GM18907 (cell line): ENCODE measurements around the gene C7.
"Not testable (repeated sequence)": the region's sequence is repeated elsewhere in the genome, so short reads cannot be mapped to it uniquely, and the experiment has no call there.

Experiments used
- ATAC-seq: cut with Tn5 transposase; IDR thresholded peaks from one replicate; pipeline ENCODE4 v1.9.1; 2021; ENCODE audit warnings: mild to moderate bottlenecking, moderate library complexity; ENCODE audit not compliant: unreplicated experiment

The C7 gene

DNA sequence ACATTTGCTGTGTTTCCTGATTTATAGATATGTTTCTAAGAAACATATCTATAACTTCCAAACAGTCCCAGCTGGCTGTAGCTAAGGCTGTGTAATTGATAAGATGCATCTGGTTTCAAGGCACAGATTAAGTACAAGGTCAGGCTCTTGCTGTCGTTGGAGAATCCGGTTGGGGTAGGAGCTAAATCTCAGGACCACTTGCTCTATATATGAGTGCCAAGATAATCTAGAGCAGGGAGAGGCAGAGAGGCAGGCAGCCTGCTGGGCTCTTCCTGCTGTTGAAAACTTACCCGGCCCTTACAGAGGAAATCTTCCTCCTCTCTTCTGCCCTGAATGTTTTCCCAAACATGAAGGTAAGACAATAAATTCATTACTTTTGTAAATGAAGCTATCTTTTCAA, at the start of gene C7:
Gene C7 (plus strand): TSS at position 234 of the 400 bp plus-strand sequence. CDS start 114 bp downstream, at position 348.
- no peak for ATAC-seq

DNA sequence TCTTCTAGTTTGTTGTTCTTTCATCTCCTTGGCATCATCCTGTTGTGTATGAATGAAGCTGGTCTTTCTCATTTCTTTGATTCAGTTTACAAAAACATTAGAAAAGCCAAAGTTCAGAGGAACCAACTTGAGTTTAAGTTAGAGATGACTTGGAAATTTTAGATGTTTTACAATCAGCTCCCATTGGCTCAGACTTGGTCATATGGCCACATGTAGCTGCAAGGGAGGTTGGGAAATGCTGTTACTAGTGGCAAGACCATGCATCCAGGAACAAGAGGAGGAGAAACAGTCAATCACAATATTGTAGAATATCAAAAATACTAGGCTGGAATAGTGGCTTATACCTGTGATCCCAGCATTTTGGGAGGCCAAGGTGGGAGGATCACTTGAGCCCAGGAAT, 48.6 kb upstream of the C7 start:
- no peak for ATAC-seq

DNA sequence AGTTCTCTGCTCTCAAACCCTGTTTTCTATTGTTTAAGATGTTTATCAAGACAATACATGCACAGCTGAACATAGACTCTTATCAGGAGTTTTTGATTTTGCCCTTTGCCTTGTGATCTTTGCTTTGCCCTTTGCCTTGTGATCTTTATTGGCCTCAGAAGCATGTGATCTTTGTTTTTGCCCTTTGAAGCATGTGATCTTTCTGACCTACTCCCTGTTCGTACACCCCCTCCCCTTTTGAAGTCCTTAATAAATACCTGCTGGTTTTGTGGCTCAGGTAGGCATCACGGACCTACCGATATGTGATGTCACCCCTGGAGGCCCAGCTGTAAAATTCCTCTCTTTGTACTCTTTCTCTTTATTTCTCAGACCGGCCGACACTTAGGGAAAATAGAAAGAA, 44.3 kb upstream of the C7 start:
- ATAC-seq = not testable (repeated sequence)

DNA sequence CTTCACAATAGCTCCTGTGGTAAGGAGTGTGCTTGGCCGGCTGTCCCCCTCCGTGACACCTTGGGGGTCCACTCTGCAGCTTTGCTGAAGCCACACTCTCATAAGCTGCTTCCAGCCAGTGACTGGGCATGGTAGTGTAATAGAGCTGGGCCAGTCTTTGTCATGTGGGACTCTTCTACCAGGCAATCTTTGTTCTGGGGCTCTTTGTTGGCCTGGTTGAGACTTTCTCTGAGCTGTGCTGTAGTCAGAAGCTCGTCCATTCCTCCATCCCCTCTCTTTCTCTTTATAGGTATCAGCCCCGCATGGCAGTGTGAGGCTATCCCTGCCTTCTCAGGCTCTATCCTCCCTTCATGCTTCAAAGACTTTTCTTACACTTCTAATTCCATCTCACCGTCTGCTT, 42.5 kb upstream of the C7 start:
- no peak for ATAC-seq

DNA sequence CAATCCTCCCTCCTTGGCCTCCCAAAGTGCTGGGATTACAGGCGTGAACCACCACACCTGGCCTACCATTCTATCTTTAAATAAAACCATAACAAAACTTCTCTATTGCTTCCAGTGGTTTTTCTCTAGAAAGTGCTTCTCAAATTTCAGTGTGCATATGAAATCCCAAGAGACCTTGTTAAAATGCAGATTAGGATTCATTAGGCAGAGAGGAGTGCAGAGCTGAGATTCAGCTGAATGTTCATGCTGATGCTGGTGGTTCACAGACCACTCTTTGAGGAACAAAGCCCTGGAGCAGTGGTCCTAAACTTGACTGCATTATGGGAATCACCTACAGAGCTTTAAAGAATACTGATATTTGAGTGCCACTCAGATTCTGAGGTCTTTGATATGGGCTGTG, 39.9 kb upstream of the C7 start:
- ATAC-seq = no peak

DNA sequence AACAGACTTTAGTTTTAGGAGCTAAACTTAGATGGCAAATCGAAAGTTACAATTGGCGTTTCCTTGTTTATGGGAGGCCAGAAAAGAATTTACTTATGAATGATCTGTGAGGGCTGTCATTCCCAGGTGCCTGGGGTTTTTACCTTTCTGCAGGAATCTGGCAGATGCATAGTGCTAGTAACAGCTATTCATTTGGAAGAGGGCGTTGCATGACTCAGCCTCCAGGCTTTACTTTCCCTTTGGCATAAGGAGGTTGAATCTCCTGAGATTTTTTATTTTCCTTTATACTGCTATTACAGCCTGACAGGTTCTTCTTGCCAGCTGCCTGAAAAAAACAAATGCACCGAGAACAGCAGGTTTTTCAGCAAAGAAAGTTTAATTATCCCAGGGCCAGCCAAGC, 38.1 kb upstream of the C7 start:
- ATAC-seq = no peak

DNA sequence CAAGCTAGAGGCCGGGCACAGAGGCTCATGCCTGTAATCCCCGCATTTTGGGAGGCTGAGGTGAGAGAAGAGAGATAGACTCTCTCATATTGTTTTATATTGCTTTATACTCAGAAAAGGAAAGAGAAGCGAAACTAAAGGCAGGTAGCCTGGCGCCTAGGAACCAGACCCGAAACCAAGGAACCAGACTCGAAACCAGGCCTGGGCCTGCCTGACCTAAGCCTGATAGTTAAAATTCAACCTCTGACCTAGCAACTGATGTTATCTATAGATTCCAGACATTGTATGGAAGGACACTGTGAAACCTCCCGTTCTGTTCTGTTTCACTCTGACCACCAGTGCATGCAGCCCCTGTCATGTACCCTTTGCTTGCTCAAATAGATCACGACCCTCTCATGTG, 37.0 kb upstream of the C7 start:
- not testable (repeated sequence) for ATAC-seq

DNA sequence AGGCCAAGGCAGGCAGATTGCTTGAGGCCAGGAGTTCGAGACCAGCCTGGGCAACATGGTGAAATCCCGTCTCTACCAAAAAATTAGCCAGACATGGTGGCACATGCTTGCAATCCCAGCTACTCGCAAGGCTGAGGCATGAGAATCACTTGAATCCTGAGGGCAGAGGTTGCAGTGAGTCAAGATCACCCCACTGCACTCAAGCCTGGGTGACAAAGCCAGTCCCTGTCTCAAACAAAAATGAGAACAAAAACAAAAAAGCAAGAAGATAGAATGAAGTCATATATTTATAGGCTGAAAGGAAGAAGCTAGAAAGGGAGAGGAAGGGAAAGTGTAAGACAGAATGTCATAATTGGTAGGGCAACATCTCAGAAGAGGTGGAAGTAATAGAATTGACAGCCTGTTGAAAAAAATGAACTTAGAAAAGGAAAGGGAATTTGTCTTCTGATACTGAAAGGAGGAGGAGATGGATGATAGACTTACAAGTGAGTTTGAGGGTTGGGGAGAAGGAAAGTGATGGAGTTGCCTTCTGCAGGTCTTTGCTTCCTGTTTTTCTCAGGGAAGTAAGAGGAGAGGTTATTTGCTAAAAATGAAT, 35.9 kb upstream of the C7 start:
- ATAC-seq = no peak

DNA sequence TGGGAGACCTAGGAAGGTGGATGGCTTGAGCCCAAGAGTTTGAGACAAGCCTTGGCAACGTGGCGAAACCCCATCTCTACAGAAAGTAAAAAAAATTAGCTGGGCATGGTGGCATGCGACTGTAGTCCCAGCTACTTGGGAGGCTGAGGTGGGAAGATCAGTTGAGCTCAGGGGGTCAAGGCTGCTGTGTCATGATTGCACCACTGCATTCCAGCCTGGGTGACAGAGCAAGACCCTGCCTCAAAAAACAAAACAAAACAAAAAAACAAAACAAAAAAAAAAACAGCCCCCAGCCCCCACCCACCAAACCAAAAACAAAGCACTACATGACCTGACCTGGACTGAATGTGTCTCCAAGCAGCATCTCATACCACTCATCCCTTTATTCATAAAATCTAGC, 33.3 kb upstream of the C7 start:
- ATAC-seq = no peak

DNA sequence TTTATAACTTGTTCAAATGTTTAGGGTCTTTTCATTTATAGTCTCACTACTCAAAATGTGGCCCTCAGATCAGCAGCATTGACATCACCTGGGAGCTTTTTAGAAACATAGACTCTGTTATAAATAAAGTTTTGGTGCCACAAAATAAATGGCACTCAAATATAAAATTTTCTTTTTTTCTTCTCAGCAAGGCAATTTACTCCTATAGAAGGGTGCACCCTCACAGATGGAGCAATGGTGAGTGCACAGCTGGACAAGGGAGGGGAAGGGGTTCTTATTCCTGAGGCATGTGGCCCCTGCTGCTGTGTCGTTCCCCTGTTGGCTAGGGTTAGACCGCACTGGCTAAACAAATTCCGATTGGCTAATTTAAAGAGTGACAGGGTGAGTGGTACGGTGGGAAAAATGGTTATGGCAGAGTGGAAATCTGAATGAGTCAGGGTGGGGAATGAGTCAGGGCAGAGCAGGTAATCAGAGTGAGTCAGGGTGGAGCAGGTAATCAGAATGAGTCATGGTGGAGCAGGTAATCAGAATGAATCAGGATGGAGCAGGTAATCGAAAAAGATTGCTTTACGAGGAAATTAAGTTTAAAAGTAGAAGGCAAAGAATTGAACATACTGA, 31.8 kb upstream of the C7 start:
- ATAC-seq = no peak

DNA sequence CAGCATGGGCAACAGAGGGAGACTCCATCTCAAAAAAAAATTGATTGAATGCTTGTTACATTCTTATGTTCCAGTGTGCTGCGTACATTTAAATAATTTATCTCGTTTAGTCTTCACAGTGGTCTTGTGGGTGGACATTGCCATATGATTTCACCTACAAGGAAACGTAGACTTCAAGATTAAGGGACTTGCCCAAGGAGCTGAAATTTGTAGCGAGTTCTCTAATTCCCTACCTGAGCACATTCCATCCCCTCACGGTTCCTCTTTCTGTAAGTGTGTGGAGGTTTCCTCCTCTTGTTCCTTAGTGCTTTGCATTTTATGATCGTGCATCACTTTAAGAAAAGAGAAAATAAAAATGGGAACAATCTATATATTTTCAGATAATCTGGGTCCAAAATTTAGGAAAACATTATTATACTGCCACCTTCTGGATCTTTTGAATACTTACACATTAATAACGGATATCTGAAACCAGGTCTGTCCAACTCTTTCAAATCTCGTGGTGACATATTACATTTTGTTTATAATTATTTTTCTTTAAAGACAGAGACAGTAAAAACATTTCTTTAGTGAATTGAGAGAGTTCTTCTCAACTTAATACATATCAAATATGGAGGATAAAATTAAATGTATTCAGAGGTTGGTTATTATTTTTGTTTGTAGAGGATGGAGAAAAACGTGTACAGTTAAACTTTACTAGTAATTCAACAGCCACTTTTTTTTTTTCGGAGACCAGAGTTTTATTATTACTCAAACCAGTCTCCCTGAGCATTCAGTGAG, 29.9 kb upstream of the C7 start:
- peak; percentile 69 for ATAC-seq

DNA sequence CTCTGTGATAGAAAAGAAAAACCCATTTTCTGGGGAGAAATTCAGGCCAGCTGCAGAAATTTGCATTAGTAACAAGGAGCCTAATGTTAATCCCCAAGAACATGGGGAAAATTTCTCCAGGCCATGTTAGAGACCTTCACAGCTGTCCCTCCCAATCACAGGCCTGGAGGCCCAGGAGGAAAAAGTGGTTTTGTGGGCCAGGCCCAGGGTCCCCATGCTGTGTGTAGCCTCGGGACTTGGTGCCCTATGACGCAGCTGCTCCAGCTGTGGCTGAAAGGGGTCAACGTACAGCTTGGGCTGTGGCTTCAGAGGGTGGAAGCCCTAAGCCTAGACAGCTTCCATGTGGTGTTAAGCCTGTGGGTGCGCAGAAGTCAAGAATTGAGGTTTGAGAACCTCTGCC, 27.0 kb upstream of the C7 start:
- ATAC-seq = no peak

DNA sequence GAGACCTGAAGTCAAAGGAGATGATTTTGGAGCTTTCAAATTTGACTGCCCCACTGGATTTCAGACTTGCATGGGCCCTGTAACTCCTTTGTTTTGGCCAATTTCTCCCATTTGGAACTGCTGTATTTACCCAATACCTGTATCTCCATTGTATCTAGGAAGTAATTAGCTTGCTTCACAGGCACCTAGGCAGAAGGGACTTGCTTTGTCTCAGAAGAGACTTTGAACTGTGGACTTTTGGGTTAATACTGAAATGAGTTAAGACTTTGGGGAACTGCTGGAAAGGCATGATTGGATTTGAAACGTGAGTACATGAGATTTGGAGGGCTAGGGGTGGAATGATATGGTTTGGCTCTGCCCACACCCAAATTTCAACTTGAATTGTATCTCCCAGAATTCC, 26.2 kb upstream of the C7 start:
- ATAC-seq = not testable (repeated sequence)

DNA sequence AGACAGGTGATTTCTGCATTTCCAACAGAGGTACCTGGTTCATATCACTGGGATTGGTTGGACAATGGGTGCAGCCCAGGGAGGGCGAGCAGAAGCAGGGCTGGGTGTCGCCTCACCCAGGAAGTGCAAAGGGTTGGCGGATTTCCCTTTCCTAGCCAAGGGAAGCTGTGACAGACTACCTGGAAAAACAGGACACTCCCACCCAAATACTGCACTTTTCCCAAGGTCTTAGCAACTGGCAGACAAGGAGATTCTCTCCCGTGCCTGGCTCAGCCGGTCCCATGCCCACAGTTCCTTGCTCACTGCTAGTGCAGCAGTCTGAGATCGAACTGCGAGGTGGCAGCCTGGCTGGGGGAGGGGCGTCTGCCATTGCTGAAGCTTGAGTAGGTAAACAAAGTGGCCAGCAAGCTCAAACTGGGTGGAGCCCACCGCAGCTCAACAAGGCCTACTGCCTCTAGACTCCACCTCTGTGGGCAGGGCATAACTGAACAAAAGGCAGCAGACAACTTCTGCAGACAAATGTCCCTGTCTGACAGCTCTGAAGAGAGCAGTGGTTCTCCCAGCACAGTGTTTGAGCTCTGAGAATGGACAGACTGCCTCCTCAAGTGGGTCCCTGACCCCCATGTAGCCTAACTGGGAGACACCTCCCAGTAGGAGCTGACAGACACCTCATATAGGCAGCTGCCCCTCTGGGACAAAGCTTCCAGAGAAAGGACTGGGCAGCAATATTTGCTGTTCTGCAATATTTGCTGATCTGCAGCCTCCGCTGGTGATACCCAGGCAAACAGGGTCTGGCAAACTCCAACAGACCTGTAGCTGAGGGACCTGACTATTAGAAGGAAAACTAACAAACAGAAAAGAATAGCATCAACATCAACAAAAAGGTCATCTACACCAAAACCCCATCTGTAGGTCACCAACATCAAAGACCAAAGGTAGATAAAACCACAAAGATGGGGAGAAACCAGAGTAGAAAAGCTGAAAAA, 13.6 kb upstream of the C7 start:
- ATAC-seq = not testable (repeated sequence)

DNA sequence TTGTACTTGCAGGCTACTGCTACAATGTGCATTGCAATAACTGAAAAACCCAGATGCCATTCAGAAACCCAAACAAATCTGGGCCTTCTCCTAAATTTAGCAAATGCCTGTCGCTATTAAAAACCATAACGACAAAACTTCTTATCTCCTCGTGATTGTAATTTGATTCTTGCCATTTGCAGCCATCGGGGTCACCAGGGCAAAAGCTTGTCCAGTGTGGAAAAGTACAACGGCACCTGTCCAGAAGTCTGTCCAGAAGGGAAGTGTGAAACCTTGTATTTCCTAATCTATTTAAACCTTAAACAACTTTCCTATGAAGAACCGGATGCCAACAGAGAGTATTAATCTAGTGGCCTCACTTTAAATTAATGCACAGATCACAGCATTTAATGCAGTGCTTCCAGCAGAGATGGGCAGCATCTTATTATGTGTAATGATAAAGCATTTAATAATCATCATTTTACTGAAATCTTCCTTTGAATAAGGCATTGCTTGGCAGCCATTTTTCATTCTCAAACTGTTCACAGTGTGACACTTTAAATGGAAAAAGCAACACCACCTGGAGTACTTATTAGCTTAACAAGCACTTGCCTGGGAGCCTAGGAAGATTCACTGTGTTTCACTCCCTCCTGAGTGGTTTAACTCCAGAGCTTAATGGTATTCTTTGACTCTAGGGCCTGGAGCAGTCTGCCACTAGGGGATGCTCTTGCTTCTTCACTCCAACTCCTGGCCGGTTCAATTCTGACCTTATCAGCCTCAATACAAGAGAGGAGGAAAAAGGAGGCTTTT, 4.9 kb upstream of the C7 start:
- ATAC-seq = peak; percentile 97

DNA sequence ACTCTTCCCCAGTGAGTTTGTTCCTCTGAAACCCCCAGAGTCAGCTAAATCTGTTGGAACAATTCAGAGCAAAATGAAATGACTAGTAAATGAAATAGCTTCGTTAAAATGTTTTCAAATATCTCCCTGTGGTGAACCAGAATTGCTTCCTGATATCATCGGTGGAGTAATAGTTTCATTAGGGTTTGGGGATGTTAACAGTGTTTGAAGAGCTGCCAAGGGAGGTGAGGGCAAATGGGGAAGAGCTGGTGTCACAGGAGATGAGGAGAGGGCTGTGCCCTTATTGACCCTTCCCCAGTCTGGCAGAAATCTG, 4.3 kb upstream of the C7 start:
- no peak for ATAC-seq

DNA sequence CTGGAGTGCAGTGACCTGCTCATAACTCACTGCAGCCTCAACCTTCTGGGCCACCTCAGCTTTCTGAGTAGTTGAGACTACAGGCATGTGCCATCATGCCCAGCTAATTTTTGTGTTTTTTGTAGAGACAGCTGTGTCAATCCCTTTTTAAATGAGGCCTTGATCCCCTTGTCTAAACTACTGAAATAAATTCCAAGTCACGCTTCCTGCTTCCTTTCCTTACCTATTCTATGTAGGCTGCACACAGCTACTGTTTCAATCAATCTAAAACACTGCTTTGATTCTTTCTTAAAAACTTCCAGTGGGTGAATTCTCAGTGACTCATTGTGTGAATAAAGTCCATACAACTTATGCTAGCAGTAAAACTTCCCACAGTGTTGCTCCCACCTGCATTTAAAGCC, 2.9 kb upstream of the C7 start:
- no peak for ATAC-seq

DNA sequence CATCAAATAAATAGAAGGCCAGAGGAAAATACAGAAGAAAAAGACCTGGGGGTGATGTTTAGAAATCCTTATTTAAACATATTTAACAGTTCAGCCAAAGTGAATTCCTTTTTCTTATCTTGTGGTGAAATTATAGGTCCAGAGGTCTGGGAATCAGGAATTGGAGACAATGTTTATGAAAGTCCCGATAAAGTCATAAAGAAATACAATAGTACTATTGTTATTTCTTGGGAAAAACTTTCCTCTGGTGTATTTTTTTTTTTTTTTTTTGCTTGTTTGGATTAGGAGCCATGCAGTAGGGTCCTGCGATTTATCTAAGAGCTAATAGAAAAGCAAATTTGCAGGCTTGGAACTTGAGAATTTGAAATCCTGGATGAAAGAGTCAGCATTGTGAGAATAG, 426 bp downstream of the C7 start:
- ATAC-seq = no peak

DNA sequence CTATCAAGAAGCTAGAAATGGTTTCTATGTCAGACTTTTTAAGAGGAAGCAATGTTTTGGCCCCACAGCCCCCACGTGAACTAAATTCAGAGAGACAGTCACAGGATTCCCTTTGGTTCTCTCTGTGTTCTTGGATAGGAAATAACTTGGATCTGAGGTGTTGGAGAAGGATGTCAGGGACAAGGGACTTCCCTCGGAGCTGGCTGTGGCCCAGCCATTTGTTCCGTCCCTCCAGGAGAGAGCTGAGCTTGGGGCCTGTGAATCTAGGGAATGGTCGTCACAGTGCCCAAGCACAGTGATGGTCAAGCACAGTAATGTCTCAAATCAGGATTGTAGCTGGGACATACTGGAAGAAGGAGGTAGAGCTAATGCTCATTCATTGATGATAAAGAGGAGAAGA, 2.0 kb downstream of the C7 start:
- no peak for ATAC-seq

DNA sequence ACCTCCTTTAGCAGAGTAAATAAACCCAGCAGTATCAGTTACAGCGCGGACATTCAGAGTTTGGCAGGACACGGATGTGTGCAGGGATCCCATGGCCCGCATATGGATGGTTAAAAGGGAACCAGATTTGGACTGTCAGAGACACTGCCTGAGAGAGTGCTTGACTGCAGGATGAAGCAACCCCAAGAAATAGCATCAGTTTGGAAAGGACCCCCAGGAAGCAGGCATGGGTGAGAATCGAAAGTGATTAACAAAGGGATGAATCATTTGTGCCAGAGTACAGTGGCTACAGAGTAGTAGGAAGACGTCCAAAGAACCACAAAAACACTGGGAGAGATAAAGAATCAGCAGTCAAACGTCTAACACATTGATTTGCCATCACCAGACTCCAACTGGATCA, 5.5 kb downstream of the C7 start:
- no peak for ATAC-seq
